Naive B cell (primary cell): ENCODE results near the gene HCFC1. TPM values are rescaled to one million over a fixed set of nuclear protein-coding genes. Genes with fewer than 3 reads are reported as not detected.
A peak's percentile ranks its signal among the peaks of the same experiment; 100 is the strongest.
"Not testable (repeated sequence)": the region's sequence is repeated elsewhere in the genome, so short reads cannot be mapped to it uniquely, and the experiment has no call there.

Experiments
- ATAC-seq, 2 donors: fragments of 150-1000 bp; cut with Tn5 transposase; 2 replicates each; pipeline ENCODE4 v1.10.0; 2021; ENCODE audit warnings: low read depth in 2 of 2, mild to moderate bottlenecking in 2 of 2, moderate library complexity in 2 of 2
- DNase-seq: peaks from one replicate; pipeline ENCODE4 v3.0.0; 2022
- H3K27ac Mint-ChIP-seq, 6 donors: one replicate each; pipeline ENCODE4 v1.8.0; 2020 to 2022; ENCODE audit warnings: mild to moderate bottlenecking in 6 of 6, mixed read lengths in 6 of 6, moderate library complexity in 5 of 6, inconsistent platforms in 2 of 6
- H3K27me3 Mint-ChIP-seq, 3 donors: one replicate each; pipeline ENCODE4 v1.8.0; 2021 to 2022; ENCODE audit warnings: mixed read lengths in 3 of 3, mild to moderate bottlenecking in 1 of 3
- H3K36me3 Mint-ChIP-seq, 2 donors: one replicate each; pipeline ENCODE4 v1.8.0; 2020 to 2022; ENCODE audit warnings: mixed read lengths in 2 of 2, inconsistent platforms in 1 of 2, mild to moderate bottlenecking in 1 of 2
- H3K4me1 Mint-ChIP-seq, 3 donors: one replicate each; pipeline ENCODE4 v1.8.0; 2020 to 2022; ENCODE audit warnings: mixed read lengths in 3 of 3, inconsistent platforms in 1 of 3, mild to moderate bottlenecking in 1 of 3, moderate library complexity in 1 of 3
- H3K4me3 Mint-ChIP-seq, 8 donors: one replicate each; pipeline ENCODE4 v1.8.0; 2020 to 2022; ENCODE audit warnings: mild to moderate bottlenecking in 8 of 8, mixed read lengths in 8 of 8, moderate library complexity in 8 of 8, inconsistent platforms in 2 of 8
- H3K9me3 Mint-ChIP-seq, 7 donors: one replicate each; pipeline ENCODE4 v1.8.0; 2020 to 2022; ENCODE audit warnings: mixed read lengths in 7 of 7, mild to moderate bottlenecking in 5 of 7, inconsistent platforms in 2 of 7, moderate library complexity in 1 of 7
- polyA plus RNA-seq, 6 donors: library from polyadenylated mRNA; unstranded; fragments of 300-500 nt; fragmentation: Illumina TruSeq; gene quantifications; one replicate each; pipeline ENCODE4 v1.2.3, GENCODE V29; 2021; ENCODE audit warnings: low read depth in 6 of 6

Gene HCFC1
- polyA plus RNA-seq, 6 donors from 2014 or later = 0.22 to 14.0 (median 5.8) TPM

GRCh38 chrX:153981231-153981630 lies 9.6 kb upstream of the HCFC1 start:
- H3K27ac Mint-ChIP-seq = peak overlapping the region; percentile 91 to 98 (median 95)
- no peak for DNase-seq
- H3K36me3 Mint-ChIP-seq = no peaks in the 10 kb centered on the region
- H3K4me3 Mint-ChIP-seq = peak overlapping the region; percentile 60 to 87 (median 74)
- H3K27me3 Mint-ChIP-seq = no peaks in the 10 kb centered on the region
- no peaks in the 10 kb centered on the region for H3K9me3 Mint-ChIP-seq
- H3K4me1 Mint-ChIP-seq = peaks cover 14 to 56% (median 30%) of the 10 kb centered on the region in 3 donors
- no peak for ATAC-seq

- not testable (repeated sequence) for H3K36me3 Mint-ChIP-seq, H3K9me3 Mint-ChIP-seq, H3K27me3 Mint-ChIP-seq
- H3K4me3 Mint-ChIP-seq = peak overlapping the region; percentile 59 to 79 (median 73)
- peak overlapping the region in 5 of 6 donors; percentile 53 to 98 (median 91) for H3K27ac Mint-ChIP-seq
- peaks cover 17 to 52% (median 30%) of the 10 kb centered on the region in 3 donors for H3K4me1 Mint-ChIP-seq
- peak; percentile 44 to 57 for ATAC-seq
- DNase-seq = peak; percentile 18
Measured at GRCh38 chrX:153980394-153980793, 8.8 kb upstream of the HCFC1 start.

GRCh38 chrX:153974726-153975286 lies 3.2 kb upstream of the HCFC1 start:
- peaks cover 4 to 7% of the 10 kb centered on the region in 2 donors for H3K36me3 Mint-ChIP-seq
- no peaks in the 10 kb centered on the region for H3K9me3 Mint-ChIP-seq
- ATAC-seq (no peak), DNase-seq (no peak)
- peak overlapping the region in 5 of 8 donors; percentile 26 to 92 (median 47) for H3K4me3 Mint-ChIP-seq
- H3K27me3 Mint-ChIP-seq = no peaks in the 10 kb centered on the region
- H3K27ac Mint-ChIP-seq = peak overlapping the region in 3 of 6 donors; percentile 72 to 93 (median 84)
- H3K4me1 Mint-ChIP-seq = peaks cover 9 to 25% (median 20%) of the 10 kb centered on the region in 3 donors

GRCh38 chrX:153974003-153974725 lies 2.5 kb upstream of the HCFC1 start:
- Mint-ChIP-seq H3K9me3 (no peaks in the 10 kb centered on the region), H3K27ac (peak overlapping the region in 5 of 6 donors; percentile 76 to 98 (median 84)), H3K36me3 (peaks cover 4 to 7% of the 10 kb centered on the region in 2 donors), H3K27me3 (no peaks in the 10 kb centered on the region), H3K4me1 (peaks cover 15 to 31% (median 25%) of the 10 kb centered on the region in 3 donors), H3K4me3 (peak overlapping the region; percentile 5 to 92 (median 86))
- ATAC-seq (no peak), DNase-seq (no peak)

- H3K27ac Mint-ChIP-seq = peak overlapping the region; percentile 47 to 98 (median 91)
- no peak for ATAC-seq
Measured at GRCh38 chrX:153973127-153974002, 1.7 kb upstream of the HCFC1 start.

GRCh38 chrX:153972368-153973126 lies 929 bp upstream of the HCFC1 start, which contains the start of gene TMEM187:
TMEM187 (plus strand) TSS chrX:153972754; CDS start chrX:153982063, 9,309 bp downstream.
- Mint-ChIP-seq H3K27ac (peak within 1 kb of the TSS; percentile 98 to 100 (median 100)), H3K4me1 (peaks cover 28 to 48% (median 37%) of the 10 kb centered on the region in 3 donors), H3K9me3 (no peaks in the 10 kb centered on the region), H3K4me3 (peak within 1 kb of the TSS; percentile 87 to 100 (median 100)), H3K36me3 (peaks cover 4 to 7% of the 10 kb centered on the region in 2 donors), H3K27me3 (no peaks in the 10 kb centered on the region)
- DNase-seq (peak; percentile 91), ATAC-seq (peak; percentile 48 to 50)

More at GRCh38 chrX:153973127-153974002, 1.7 kb upstream of the HCFC1 start:
- Mint-ChIP-seq H3K36me3 (peaks cover 4 to 7% of the 10 kb centered on the region in 2 donors), H3K4me1 (peaks cover 20 to 39% (median 29%) of the 10 kb centered on the region in 3 donors), H3K4me3 (peak overlapping the region; percentile 79 to 92 (median 88)), H3K9me3 (no peaks in the 10 kb centered on the region), H3K27me3 (no peaks in the 10 kb centered on the region)
- DNase-seq = no peak

GRCh38 chrX:153971124-153971449 lies 531 bp downstream of the HCFC1 start:
- Mint-ChIP-seq H3K27ac (peak overlapping the region; percentile 98 to 100 (median 100)), H3K4me3 (peak overlapping the region; percentile 87 to 100 (median 100)), H3K4me1 (peaks cover 40 to 62% (median 42%) of the 10 kb centered on the region in 3 donors), H3K36me3 (peaks cover 4 to 7% of the 10 kb centered on the region in 2 donors), H3K27me3 (no peaks in the 10 kb centered on the region), H3K9me3 (no peaks in the 10 kb centered on the region)
- ATAC-seq (peak; percentile 43 to 45), DNase-seq (peak; percentile 89)

GRCh38 chrX:153970357-153971123 lies 1.1 kb downstream of the HCFC1 start:
- no peaks in the 10 kb centered on the region for H3K9me3 Mint-ChIP-seq
- no peaks in the 10 kb centered on the region for H3K27me3 Mint-ChIP-seq
- DNase-seq (no peak), ATAC-seq (peak in 1 of 2 donors; percentile 7)
- peak overlapping the region; percentile 87 to 100 (median 100) for H3K4me3 Mint-ChIP-seq
- peaks cover 39 to 64% (median 45%) of the 10 kb centered on the region in 3 donors for H3K4me1 Mint-ChIP-seq
- peaks cover 4 to 7% of the 10 kb centered on the region in 2 donors for H3K36me3 Mint-ChIP-seq
- peak overlapping the region; percentile 98 to 100 (median 100) for H3K27ac Mint-ChIP-seq

- Mint-ChIP-seq H3K4me3 (peak overlapping the region; percentile 87 to 100 (median 100)), H3K27ac (peak overlapping the region in 5 of 6 donors; percentile 86 to 98 (median 95)), H3K36me3 (peaks cover 4 to 7% of the 10 kb centered on the region in 2 donors), H3K9me3 (no peaks in the 10 kb centered on the region), H3K27me3 (no peaks in the 10 kb centered on the region), H3K4me1 (peaks cover 42 to 69% (median 51%) of the 10 kb centered on the region in 3 donors)
- DNase-seq = no peak
- no peak for ATAC-seq
Measured at GRCh38 chrX:153969904-153970356, 1.7 kb downstream of the HCFC1 start.

- Mint-ChIP-seq H3K9me3 (no peaks in the 10 kb centered on the region), H3K27me3 (no peaks in the 10 kb centered on the region), H3K36me3 (peaks cover 4 to 7% of the 10 kb centered on the region in 2 donors), H3K4me3 (peak overlapping the region; percentile 87 to 100 (median 100)), H3K27ac (peak overlapping the region; percentile 77 to 98 (median 93)), H3K4me1 (peaks cover 38 to 66% (median 50%) of the 10 kb centered on the region in 3 donors)
- DNase-seq = no peak
- no peak for ATAC-seq
Measured at GRCh38 chrX:153969125-153969903, 2.3 kb downstream of the HCFC1 start.

- Mint-ChIP-seq H3K4me1 (peaks cover 32 to 60% (median 46%) of the 10 kb centered on the region in 3 donors), H3K36me3 (peaks cover 4 to 7% of the 10 kb centered on the region in 2 donors), H3K9me3 (no peaks in the 10 kb centered on the region), H3K4me3 (peak overlapping the region; percentile 87 to 100 (median 100)), H3K27me3 (no peaks in the 10 kb centered on the region), H3K27ac (peak overlapping the region in 4 of 6 donors; percentile 77 to 98 (median 86))
- DNase-seq (peak; percentile 55), ATAC-seq (peak in 1 of 2 donors; percentile 5)
Measured at GRCh38 chrX:153968754-153969124, 2.9 kb downstream of the HCFC1 start.
